DOHH2 (cell line): ENCODE results near the gene PCCA.

ENCODE experiments used
- EZH2phosphoT487 ChIP-seq: fragments of 200-600 bp; sonication (generic); IDR thresholded peaks from 2 replicates; pipeline ENCODE4 v1.6.1; 2017; ENCODE audit warnings: borderline replicate concordance, mild to moderate bottlenecking, antibody characterized with exemption, low read length, moderate library complexity, mixed read lengths
- TF ChIP-seq, protein P1 (sequence below): fragments of 200-600 bp; sonication (generic); IDR thresholded peaks from one replicate; pipeline ENCODE4 v1.5.1; 2014; ENCODE audit warnings: antibody characterized with exemption, mild to moderate bottlenecking, low read depth, low read length; ENCODE audit not compliant: poor library complexity, severe bottlenecking

- TF ChIP-seq, protein P1, sequence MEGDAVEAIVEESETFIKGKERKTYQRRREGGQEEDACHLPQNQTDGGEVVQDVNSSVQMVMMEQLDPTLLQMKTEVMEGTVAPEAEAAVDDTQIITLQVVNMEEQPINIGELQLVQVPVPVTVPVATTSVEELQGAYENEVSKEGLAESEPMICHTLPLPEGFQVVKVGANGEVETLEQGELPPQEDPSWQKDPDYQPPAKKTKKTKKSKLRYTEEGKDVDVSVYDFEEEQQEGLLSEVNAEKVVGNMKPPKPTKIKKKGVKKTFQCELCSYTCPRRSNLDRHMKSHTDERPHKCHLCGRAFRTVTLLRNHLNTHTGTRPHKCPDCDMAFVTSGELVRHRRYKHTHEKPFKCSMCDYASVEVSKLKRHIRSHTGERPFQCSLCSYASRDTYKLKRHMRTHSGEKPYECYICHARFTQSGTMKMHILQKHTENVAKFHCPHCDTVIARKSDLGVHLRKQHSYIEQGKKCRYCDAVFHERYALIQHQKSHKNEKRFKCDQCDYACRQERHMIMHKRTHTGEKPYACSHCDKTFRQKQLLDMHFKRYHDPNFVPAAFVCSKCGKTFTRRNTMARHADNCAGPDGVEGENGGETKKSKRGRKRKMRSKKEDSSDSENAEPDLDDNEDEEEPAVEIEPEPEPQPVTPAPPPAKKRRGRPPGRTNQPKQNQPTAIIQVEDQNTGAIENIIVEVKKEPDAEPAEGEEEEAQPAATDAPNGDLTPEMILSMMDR = no peak
- TF ChIP-seq EZH2phosphoT487 = no peak
Measured at GRCh38 chr13:100125946-100126345, 37.1 kb downstream of the PCCA start.
